Activated naive CD8-positive, alpha-beta T cell treated with anti-CD3 and anti-CD28 coated beads for 36 hours (primary cell): Measurements from ENCODE around the gene ZNG1C. TPM values are rescaled to one million over a fixed set of nuclear protein-coding genes. Genes with fewer than 3 reads are reported as not detected.
"Not testable (repeated sequence)": the region's sequence is repeated elsewhere in the genome, so short reads cannot be mapped to it uniquely, and the experiment has no call there.

ENCODE experiments used
- DNase-seq: peaks from one replicate; pipeline ENCODE4 v3.0.0; 2021
- H3K27ac Mint-ChIP-seq: one replicate; pipeline ENCODE4 v1.8.0; 2022; ENCODE audit warnings: mild to moderate bottlenecking, moderate library complexity, mixed read lengths
- H3K27me3 Mint-ChIP-seq: one replicate; pipeline ENCODE4 v1.8.0; 2022; ENCODE audit warnings: mild to moderate bottlenecking, mixed read lengths
- H3K36me3 Mint-ChIP-seq: one replicate; pipeline ENCODE4 v1.8.0; 2021; ENCODE audit warnings: mild to moderate bottlenecking, mixed read lengths
- H3K4me1 Mint-ChIP-seq: one replicate; pipeline ENCODE4 v1.8.0; 2021; ENCODE audit warnings: mixed read lengths
- H3K4me3 Mint-ChIP-seq: one replicate; pipeline ENCODE4 v1.8.0; 2022; ENCODE audit warnings: mild to moderate bottlenecking, moderate library complexity, mixed read lengths
- H3K9me3 Mint-ChIP-seq: one replicate; pipeline ENCODE4 v1.8.0; 2022; ENCODE audit warnings: mixed read lengths
- total RNA-seq, 2 experiments: library from RNA; stranded (reverse); gene quantifications; one replicate each; pipeline ENCODE4 v1.2.3, GENCODE V29; 2021

ZNG1C gene
- 10 to 100 TPM; 45.2 to 49.0 TPM for total RNA-seq

DNA sequence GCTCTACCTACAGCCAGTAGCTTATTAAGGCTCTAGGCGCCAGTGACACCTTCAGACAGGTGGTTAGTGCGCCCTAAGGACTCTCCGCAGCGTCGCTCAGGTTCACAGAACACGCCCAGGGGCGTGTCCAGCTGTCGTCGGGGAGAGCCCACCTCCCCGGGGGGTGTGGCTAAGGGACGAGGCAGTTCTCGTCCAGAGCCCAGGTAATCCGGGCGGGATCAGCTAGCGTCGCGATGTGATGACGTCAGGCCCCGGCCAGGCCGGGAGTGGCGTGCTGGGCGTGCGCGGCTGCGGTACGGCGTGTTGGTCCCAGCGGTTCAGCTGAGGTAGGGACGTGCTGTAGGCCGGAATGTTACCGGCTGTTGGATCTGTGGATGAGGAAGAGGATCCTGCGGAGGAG lies at the start of gene ZNG1C:
TSS of gene ZNG1C (plus strand) at position 301 of the 400 bp plus-strand sequence. CDS start at position 350, 49 bp downstream.
- DNase-seq, H3K9me3 Mint-ChIP-seq, H3K36me3 Mint-ChIP-seq, H3K4me3 Mint-ChIP-seq, H3K27ac Mint-ChIP-seq, H3K4me1 Mint-ChIP-seq, H3K27me3 Mint-ChIP-seq: not testable (repeated sequence)

DNA sequence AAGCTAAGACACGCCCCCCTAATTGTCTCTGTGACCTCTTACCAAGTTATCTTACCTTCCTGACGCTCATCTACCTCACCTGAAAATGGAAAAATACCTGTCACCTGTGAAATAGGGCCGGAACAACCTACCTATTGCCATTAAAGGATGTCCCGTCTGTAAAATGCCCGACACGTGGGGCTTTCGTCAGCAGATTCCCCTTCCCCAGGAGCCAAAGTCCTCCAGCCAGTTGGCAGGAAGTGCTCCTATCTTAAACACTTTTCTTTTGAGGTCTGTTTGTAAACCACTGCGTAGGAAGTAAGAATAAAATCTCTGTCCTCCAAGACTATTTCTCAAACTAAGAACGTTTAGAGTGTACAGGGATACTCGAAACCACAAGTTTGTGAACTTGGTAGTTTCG lies 654 bp downstream of the ZNG1C start:
- H3K4me1 Mint-ChIP-seq, DNase-seq: not testable (repeated sequence)

DNA sequence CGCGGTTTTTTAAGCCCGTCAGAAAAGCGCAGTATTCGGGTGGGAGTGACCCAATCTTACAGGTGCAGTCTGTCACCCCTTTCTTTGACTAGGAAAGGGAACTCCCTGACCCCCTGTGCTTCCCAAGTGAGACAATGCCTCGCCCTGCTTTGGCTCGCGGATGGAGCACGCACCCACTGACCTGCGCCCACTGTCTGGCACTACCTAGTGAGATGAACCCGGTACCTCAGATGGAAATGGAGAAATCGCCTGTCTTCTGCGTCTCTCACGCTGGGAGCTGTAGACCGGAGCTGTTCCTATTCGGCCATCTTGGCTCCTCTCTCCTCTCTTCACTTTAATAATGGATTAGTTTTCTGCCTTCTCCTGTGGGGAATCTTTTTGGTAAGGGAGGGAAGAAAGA lies 39.3 kb downstream of the ZNG1C start:
- not testable (repeated sequence) for H3K36me3 Mint-ChIP-seq, H3K9me3 Mint-ChIP-seq, H3K27me3 Mint-ChIP-seq, H3K27ac Mint-ChIP-seq, H3K4me3 Mint-ChIP-seq, H3K4me1 Mint-ChIP-seq, DNase-seq

More for the DNA sequence above, 654 bp downstream of the ZNG1C start:
- H3K4me3 Mint-ChIP-seq, H3K9me3 Mint-ChIP-seq, H3K27me3 Mint-ChIP-seq, H3K36me3 Mint-ChIP-seq, H3K27ac Mint-ChIP-seq: not testable (repeated sequence)

DNA sequence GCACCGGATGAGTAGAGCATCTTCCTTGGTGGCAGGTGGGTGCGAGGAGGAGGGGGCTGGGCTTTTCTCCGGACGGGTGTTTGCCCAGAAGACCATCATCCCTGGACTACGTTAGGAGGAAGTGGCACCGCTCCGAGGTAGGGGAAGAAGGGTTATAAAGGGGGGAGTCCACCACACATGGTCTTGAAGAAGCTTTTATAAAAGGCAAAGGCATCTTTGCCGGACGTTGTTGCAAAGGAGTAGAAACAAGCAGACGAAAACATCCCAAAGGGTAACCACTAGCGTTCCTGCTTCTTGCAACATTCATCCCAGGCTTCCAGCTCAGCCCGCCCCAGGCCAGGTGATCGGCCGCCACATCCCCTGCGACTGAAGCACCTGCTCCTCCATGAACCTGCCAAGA lies 60.8 kb downstream of the ZNG1C start, which contains the start of gene FOXD4L3:
TSS of gene FOXD4L3 (plus strand) at position 301 of the 400 bp plus-strand sequence. CDS start at position 386, 85 bp downstream.
- not testable (repeated sequence) for H3K4me3 Mint-ChIP-seq, DNase-seq, H3K36me3 Mint-ChIP-seq, H3K27ac Mint-ChIP-seq, H3K4me1 Mint-ChIP-seq, H3K9me3 Mint-ChIP-seq, H3K27me3 Mint-ChIP-seq

DNA sequence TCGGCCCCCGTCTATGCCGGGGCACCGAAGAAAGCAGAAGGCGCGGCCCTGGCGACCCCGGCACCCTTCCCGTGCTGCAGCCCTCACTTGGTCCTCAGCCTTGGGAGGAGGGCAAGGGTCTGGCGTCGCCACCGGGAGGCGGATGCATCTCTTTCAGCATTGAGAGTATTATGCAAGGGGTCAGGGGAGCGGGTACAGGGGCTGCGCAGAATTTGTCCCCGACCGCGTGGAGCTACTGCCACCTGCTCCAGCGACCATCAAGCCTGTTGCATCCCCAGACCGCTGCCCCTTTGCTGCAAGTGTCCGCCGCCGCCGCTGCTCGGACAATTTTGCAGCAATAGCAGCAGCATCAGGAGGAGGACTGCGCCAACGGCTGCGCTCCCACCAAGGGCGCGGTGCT lies 62.0 kb downstream of the ZNG1C start:
- DNase-seq, H3K27ac Mint-ChIP-seq, H3K36me3 Mint-ChIP-seq, H3K27me3 Mint-ChIP-seq, H3K4me1 Mint-ChIP-seq, H3K9me3 Mint-ChIP-seq, H3K4me3 Mint-ChIP-seq: not testable (repeated sequence)

DNA sequence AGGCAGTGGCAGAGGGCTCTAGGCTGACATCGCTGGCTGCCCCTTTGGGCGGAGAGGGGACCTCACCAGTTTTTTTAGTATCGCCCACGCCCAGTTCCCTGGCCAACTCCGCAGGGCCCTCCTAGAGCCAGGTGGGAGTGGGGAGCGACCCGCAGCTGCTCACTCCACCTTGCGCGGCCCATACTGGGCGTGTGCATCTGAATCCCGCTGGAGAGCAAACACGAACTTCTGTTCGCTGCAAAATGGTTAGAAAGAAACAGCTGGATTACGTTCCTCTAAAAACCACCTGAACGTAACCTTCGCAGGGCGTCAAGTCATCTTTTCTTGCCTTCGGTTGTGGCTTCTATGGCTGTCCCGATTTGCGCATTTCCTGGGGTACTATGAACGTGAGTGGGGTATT lies 62.4 kb downstream of the ZNG1C start:
- H3K9me3 Mint-ChIP-seq, H3K36me3 Mint-ChIP-seq, H3K27me3 Mint-ChIP-seq, DNase-seq, H3K4me3 Mint-ChIP-seq, H3K27ac Mint-ChIP-seq, H3K4me1 Mint-ChIP-seq: not testable (repeated sequence)

DNA sequence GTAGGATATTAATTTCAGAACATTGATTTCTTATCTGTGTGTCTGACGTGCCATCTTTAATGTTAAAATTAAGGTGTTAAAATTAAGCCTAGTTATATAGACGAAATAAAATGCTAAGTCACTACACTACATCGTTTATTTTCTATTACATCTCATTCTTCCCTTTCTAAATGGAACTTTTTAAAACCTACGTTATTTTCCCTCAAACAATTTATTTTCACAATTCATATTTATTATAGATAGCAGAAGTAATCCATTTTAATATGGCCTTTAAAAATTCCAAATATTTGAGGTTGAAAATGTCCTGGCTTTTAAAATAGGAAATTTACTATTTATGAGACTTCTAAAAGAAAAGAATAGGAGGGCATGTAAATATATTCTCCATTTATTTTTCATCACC lies 63.0 kb downstream of the ZNG1C start:
- not testable (repeated sequence) for DNase-seq, H3K9me3 Mint-ChIP-seq, H3K27ac Mint-ChIP-seq, H3K27me3 Mint-ChIP-seq, H3K4me1 Mint-ChIP-seq, H3K4me3 Mint-ChIP-seq, H3K36me3 Mint-ChIP-seq

DNA sequence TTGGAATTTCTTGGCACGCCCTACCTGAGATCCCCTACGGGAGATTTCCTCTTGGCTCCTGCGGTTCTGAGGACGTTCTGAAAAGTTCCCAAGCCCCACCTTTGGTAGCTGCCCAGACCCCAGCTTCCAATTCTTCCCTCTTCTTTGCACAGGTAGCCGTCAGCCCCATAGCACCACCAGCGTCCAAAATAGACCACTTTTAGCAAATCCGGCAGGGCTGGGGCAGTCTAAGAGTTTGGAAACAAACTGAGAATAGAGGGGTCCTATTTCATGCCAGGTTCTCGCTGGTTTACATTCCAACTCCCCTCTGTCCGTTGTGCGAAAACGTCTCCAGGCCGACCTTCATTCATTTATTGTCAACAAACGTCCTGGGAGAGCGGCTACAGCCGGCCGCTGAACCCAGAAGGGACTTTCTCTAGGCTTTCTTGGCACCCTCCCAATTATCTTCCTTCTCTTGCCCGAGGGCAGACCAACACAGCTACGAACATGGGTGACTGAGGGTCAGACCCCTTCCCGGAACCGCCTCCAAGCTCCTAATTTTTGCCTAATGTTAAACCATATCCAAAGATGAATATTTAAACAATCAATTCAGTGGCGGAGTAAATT lies 64.0 kb downstream of the ZNG1C start:
- H3K9me3 Mint-ChIP-seq: not testable (repeated sequence)

DNA sequence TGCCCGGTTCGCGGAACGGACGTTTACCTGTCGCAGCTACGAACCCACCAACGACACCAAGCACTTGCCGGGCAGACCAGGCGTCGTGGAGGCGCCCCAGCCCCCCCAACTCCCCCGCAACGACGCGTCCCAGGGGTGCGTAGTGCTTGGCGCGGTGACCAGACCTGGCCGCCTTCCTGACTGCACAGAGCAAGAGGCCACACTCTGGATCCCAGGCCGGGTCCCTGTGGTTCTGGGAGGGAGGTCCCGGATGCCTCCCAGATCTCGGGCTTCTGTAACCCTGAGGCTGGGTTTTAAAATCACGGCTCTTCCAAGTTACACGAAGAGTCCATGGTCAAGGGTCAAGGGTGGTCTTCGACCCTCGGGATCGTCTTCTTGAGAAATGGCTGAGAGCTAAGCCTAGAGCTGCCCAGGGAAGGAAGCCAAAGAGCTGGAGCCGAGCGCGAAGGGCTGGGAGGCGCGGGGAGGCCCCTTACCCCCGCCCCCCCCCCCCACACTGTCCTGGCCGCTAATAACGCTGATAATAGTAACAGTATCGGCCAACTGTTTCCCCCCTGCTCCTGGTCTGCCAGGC lies 64.7 kb downstream of the ZNG1C start:
- H3K27ac Mint-ChIP-seq, H3K27me3 Mint-ChIP-seq, H3K36me3 Mint-ChIP-seq, H3K4me3 Mint-ChIP-seq, H3K4me1 Mint-ChIP-seq, H3K9me3 Mint-ChIP-seq, DNase-seq: not testable (repeated sequence)

More for the DNA sequence above, 64.0 kb downstream of the ZNG1C start:
- not testable (repeated sequence) for H3K27ac Mint-ChIP-seq, H3K27me3 Mint-ChIP-seq, H3K36me3 Mint-ChIP-seq, DNase-seq, H3K4me1 Mint-ChIP-seq, H3K4me3 Mint-ChIP-seq

DNA sequence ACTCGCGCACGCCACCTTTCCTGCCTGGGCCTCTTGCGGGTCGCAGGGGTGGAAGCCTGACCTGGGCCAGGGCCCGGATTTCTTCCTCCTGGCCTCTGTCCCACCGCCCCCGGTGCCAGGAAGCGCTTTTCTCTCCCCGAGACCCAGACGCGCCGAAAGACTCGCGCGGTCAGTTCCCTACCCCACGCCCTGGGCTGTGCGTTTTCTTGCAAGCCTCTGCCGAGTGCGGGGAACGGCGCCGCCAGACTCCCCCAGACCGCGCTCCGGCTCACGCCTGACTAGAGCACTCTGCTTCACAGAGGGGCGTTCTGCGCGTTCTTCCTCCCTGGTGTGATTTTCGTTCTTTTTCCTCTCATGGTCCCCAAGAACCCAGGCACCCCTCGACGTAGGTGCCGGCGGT lies 65.3 kb downstream of the ZNG1C start:
- H3K27ac Mint-ChIP-seq, H3K27me3 Mint-ChIP-seq, H3K4me1 Mint-ChIP-seq, DNase-seq, H3K4me3 Mint-ChIP-seq, H3K9me3 Mint-ChIP-seq, H3K36me3 Mint-ChIP-seq: not testable (repeated sequence)

DNA sequence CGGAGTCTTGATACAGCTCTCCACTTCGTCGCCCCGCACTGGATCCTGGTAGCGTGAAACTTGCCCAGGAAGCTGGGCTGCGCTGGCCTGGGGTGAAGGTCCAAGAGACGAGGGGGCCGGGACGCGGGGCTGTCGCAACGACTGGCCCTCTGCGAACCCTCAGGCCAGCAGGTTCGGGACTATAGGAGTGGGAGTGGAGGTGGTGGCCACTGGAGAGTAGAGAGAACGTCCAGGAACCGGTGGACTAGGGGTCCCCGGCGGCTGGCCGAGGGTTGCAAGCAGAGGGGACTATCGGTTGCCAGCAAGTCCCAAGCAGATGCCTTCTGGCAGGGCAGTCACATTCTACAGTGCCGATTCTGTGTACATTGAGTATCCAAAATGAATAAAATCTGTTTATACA lies 65.9 kb downstream of the ZNG1C start:
- H3K9me3 Mint-ChIP-seq, H3K27ac Mint-ChIP-seq, H3K4me1 Mint-ChIP-seq, DNase-seq, H3K27me3 Mint-ChIP-seq, H3K4me3 Mint-ChIP-seq, H3K36me3 Mint-ChIP-seq: not testable (repeated sequence)

DNA sequence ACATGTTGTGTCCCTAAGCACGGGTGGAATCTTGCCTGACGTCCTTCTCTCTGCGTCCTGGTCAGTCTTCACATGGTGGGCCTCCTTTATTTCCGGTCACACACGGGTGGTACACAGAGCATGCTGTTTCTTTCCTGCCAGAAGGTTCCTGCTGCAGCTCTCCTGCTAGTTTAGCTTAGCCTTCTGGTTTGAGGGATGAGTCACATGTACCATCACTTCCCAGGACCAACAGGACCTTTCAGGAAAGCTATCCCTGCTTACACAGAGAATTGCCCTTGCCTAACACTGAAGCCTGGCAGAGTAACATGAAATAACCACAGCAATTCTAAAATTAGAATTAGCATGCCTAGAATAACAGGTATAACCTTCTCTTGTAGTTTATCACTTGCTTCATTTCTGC lies 69.4 kb downstream of the ZNG1C start:
- H3K4me1 Mint-ChIP-seq, DNase-seq, H3K27ac Mint-ChIP-seq, H3K27me3 Mint-ChIP-seq, H3K4me3 Mint-ChIP-seq, H3K9me3 Mint-ChIP-seq, H3K36me3 Mint-ChIP-seq: not testable (repeated sequence)

DNA sequence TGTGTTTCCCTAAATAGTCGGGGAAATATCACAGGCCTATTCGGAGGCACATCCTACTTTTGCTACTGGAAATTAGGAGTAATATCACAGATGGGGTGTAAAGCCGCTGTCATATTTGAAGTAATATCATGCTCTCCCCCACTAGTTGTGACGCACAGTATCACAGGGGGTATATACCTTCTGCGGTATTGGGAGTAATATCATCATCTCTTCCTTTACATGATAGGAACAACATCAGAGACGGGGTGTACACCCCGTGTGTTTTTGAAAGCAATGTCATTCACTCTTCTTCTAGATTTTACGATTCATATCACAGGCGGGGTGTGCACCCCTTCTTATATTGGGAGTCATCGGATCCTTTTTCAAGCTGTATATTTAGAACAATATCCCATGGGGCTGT lies 76.4 kb downstream of the ZNG1C start:
- H3K4me1 Mint-ChIP-seq, H3K9me3 Mint-ChIP-seq, H3K36me3 Mint-ChIP-seq, DNase-seq, H3K4me3 Mint-ChIP-seq, H3K27me3 Mint-ChIP-seq, H3K27ac Mint-ChIP-seq: not testable (repeated sequence)

DNA sequence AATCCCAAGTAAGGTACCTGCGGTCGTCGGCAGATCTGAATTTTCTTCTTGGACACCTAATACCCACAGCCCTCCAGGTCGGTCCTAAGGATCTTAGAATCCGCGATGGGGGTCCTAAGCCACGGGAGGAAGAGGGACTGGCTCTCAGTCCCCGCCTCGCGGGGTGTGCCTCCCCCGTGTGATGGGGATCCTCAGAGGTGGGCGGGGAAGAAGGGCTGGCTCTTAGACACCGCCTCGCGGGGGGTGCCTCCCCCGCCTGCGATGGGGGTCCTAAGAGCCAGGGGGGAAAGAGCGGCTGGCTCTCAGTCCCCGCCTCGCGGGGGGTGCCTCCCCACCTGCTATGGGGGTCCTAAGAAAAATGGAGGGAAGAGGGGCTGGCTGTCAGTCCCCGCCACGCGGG lies 82.0 kb downstream of the ZNG1C start:
- not testable (repeated sequence) for H3K27me3 Mint-ChIP-seq, H3K4me1 Mint-ChIP-seq, H3K36me3 Mint-ChIP-seq, DNase-seq, H3K27ac Mint-ChIP-seq, H3K9me3 Mint-ChIP-seq, H3K4me3 Mint-ChIP-seq

DNA sequence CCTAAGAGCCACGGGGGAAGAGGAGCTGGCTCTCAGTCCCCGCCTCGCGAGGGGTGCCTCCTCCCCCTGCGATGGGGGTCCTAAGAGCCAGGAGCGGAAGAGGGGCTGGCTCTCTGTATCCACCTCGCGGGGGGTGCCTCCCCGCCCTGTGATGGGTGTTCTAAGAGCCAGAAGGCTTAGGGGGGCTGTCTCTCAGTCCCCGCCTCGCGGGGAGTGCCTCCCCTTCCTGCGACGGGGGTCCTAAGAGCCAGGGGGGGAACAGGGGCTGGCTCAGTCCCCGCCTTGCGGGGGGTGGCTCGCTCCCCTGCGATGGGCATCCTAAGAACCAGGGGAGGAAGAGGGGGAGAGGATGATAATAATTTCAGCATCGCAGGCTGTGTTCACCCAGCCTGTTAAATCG lies 82.7 kb downstream of the ZNG1C start:
- not testable (repeated sequence) for H3K27me3 Mint-ChIP-seq, H3K36me3 Mint-ChIP-seq, H3K4me1 Mint-ChIP-seq, H3K9me3 Mint-ChIP-seq, H3K27ac Mint-ChIP-seq, DNase-seq, H3K4me3 Mint-ChIP-seq

DNA sequence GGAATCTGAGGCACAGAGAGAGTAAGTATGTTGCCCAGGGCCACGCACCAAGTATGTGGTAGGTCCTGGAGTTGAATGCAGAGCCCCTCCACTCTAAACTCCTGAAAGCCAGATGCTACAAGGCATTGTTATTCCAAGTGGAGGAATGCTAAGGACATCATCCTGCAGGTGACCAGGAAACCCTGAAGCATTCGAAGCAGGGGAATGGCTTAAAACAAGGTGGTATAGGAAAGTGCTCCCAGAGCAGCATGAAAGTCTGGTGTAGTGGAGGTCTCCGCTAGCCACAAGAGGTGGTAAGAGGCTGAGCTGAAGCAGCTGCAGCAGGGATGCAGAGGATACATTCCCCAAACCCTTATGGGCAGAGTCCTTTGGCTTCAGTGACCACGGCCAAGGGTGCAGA lies 87.3 kb downstream of the ZNG1C start:
- H3K4me1 Mint-ChIP-seq, H3K4me3 Mint-ChIP-seq, DNase-seq, H3K36me3 Mint-ChIP-seq, H3K9me3 Mint-ChIP-seq, H3K27ac Mint-ChIP-seq, H3K27me3 Mint-ChIP-seq: not testable (repeated sequence)
